ACHN (cell line): ENCODE data around the gene NT5C2.
"Not testable (repeated sequence)": the region's sequence is repeated elsewhere in the genome, so short reads cannot be mapped to it uniquely, and the experiment has no call there.

Source experiments
- DNase-seq: peaks from one replicate; pipeline ENCODE4 v3.0.0-alpha.2; 2015
- in situ Hi-C: cut with HindIII; loops from 2 replicates; pipeline ENCODE4 v1.10.0; 2017; ENCODE audit warnings: low sequenced_read_pairs, low pct_ligation_motif_present, low pct_unique_long_range_greater_than_20kb

Gene NT5C2

DNA sequence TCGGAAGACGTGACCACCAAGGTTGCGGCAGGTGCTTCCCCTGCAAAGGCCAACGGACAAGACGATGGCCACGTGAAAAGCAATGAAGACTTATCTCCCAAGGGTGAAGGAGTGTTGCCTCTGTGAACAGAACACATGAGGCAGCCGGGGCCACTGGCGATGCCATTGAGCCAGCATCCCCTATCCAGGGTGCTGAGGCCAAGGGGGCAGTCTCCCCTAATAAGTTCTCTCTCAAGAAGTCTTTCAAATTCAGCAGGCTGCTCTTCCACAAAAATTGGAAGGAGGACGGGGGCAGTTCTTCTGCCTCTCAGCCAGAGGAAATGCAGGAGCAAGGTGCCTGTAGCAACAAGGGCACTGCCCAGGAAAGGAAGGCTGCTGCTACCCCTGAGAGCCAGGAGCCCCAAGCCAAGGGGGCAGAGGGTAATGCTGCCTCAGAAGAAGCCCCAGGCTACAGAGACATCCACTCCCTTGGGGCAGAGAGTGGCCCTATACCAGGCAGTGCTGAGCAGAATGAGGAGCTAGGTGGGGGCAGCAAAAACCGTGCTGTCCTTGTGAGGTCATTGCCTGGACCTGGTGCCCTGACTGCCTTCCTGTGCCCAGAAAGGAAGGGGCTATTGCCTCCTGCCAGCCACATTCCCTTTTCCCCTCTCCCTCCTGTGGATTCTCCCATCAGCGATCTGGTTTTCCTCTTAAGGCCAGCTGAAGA lies 17.3 kb downstream of the NT5C2 start:
- DNase-seq = no peak
- in situ Hi-C loops = no loop called here

DNA sequence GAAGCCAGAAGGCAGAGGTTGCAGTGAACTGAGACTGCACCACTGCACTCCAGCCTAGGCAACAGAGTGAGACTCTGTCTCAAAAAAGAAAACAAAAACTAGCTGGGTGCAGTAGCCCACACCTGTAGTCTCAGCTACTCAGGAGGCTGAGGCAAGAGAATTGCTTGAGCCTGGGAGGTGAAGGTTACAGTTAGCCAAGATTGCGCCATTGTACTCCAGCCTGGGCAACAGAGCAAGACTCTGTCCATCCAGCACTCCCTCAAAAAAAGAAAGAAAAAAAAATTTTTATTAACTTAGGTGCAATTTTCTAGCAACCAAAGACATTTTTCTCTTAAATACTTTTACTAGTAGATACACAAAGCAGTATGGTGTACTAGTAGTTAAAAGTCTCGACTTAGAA lies 18.7 kb downstream of the NT5C2 start:
- DNase-seq, in situ Hi-C loops: not testable (repeated sequence)

DNA sequence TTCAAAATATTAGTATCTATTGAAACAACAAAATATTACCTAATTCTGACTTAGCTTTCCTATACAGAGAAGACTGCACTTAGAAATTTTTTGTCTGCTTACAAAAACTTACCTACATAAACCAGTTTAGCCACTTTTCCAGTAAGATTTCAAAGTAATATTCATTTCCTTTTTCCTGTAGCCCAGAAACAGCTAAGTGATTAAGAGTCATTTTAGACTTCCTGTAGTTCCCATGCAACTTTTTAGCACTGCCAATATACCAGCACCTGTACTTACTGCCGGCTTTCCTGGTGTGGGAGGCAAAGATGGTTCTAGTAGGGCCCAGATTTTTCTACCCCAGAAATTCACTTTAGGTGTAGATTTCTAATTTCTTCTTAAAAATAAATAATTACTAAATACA lies 21.8 kb downstream of the NT5C2 start:
- DNase-seq = no peak
- in situ Hi-C loops = no loop called here

DNA sequence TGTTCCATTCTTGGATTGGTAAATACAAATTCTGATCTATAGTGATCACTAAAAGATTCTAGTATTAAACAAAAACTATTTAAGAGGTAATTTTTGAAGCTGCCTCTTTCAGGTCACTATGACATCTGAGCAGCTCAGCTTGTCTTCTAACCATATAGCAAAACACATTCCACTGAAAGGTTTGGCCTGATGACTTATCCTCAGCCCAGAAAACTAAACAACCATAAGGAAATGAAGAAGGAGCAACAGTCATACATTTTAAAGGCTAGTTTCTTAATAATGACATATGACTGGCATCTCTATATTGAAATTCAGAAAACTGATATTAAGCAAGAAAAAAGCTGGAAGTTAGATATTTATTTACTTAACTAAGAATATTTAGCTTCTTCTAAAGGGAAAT lies 24.6 kb downstream of the NT5C2 start:
- DNase-seq = no peak
- in situ Hi-C loops = no loop called here

DNA sequence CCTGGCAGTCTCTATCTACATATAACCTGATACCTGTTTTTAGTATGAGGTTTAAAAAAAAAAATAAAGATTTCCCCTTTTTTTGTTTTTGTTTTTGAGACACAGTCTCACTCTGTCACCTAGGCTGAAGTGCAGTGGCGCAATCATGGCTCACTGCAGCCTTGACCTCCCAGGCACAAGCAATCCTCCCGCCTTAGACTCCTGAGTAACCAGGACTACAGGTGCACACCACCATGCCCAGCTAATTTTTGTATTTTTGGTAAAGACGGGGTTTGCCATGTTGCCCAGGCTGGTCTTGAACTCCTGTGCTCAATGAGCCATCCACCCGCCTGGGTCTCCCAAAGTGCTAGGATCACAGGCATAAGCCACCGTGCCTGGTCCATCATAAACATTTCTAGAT lies 25.5 kb downstream of the NT5C2 start:
- DNase-seq, in situ Hi-C loops: not testable (repeated sequence)

DNA sequence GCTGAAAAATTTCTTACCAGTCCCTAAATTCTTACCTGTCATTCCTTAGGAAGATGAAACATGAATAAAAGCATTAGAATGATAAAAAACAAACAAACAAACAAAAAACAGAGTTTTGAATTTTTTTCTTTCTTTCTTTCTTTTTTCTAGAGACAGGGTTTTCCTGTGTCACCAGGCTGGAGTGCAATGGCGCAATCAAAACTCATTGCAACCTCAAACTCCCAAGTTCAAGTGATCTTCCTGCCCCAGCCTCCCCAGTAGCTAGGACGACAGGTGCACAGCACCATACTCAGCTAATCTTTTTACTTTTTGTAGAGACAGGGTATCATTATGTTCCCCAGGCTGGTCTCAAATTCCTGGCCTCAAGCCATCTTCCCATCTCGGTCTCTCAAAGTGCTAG lies 26.5 kb downstream of the NT5C2 start:
- no peak for DNase-seq
- in situ Hi-C loops = no loop called here

DNA sequence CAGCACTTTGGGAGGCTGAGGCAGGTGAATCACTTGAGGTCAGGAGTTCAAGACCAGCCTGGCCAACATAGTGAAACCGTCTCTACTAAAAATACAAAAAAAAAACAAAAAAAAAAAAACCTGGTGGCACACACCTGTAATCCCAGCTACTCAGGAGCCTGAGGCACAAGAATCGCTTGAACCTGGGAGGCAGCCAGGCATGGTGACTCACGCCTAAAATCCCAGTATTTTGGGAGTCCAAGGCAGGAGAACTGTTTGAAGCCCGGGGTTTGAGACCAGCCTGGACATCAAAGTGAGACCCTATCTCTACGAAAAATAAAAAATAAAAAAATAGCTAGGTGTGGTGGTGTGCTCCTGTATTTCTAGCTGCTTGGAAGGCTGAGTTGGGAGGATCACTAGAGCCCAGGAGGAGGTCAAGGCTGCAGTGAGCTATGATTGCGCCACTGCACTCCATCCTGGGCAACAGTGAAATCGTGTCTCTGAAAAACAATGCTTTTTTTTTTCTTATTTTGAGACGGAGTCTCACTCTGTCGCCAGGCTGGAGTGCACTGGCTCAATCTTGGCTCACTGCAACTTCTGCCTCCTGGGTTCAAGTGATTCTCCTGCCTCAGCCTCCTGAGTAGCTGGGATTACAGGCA lies 29.2 kb downstream of the NT5C2 start:
- DNase-seq, in situ Hi-C loops: not testable (repeated sequence)

DNA sequence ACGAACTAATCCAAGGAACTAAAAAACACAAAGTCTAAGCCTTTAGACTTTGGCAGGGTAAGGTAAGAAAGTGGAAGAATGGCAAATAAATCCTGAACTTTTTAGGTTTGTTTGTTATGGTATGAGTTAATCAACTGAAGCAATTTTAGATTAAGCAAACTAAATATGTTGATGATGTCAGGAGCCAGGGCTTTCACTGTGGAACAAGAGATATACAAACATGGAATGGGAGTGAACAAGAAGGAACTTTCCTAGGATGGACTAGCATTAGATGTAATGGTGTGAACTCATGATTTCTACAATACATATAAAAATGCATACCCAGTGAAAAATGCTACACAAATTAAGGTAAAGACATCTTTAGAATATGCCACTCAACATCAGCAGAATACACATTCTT lies 35.8 kb downstream of the NT5C2 start:
- DNase-seq = no peak
- in situ Hi-C loops = no loop called here

DNA sequence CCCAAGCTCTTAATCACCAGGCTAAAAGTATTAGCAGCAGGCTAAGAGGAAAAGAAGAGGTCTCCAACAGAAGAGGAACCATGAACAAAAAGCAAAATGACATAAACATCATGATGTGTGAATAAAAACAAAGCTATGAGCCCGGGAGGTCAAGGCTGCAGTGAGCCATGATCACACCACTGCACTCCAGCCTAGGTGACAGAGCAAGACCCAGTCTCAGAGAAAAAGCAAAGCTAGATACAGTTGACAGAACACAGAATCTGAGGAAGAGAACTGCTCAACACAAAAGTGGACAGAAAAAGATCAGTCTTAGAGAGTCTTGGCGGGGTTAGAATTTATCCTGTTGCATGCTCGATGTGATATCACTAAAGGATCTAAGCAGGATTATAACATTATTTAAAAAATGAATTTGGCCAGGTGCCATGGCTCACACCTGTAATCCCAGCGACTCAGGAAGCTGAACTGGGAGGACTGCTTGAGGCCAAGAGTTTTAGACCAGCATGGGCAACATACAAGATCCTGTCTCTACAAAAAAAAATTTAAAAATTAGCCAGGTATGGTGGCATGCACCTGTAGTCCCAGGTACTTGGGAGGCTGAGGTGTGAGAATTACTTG lies 37.5 kb downstream of the NT5C2 start:
- in situ Hi-C loops = no loop called here
- DNase-seq = no peak

DNA sequence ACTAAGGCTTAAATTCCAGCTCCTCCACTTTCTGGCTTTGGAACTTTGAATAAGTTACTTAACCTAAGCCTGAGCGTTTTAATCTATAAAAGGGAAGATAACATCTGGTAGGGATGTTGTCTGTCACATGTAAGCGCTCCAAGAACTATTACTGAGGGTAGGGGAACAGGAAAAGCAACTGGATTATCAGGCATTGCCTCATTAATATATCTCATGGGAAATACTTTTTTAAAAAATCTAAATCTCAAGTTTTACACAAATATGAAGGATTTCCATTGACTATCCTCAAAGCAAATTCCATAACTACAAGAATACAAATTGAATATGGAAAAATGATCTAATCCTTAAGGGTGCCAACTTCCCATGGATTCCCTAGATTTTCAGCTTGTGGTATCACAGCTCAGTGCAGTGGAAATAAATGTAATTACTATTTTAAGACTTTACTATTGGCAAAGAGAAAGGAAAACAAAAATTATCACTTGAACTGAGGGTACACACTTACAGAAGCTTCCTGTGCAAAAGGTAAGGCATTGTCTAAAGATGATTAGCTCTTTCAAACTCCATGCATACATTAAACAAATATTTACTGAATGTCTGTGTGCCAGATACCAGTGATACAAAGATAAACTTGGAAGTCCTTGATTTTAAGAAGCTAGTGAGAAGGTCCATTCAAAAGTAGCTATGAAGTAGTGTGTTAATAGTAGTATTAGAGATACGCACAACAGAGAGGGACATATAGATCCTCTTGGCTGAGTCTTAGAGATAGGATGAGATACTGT lies 38.4 kb downstream of the NT5C2 start:
- DNase-seq = no peak
- in situ Hi-C loops = no loop called here

DNA sequence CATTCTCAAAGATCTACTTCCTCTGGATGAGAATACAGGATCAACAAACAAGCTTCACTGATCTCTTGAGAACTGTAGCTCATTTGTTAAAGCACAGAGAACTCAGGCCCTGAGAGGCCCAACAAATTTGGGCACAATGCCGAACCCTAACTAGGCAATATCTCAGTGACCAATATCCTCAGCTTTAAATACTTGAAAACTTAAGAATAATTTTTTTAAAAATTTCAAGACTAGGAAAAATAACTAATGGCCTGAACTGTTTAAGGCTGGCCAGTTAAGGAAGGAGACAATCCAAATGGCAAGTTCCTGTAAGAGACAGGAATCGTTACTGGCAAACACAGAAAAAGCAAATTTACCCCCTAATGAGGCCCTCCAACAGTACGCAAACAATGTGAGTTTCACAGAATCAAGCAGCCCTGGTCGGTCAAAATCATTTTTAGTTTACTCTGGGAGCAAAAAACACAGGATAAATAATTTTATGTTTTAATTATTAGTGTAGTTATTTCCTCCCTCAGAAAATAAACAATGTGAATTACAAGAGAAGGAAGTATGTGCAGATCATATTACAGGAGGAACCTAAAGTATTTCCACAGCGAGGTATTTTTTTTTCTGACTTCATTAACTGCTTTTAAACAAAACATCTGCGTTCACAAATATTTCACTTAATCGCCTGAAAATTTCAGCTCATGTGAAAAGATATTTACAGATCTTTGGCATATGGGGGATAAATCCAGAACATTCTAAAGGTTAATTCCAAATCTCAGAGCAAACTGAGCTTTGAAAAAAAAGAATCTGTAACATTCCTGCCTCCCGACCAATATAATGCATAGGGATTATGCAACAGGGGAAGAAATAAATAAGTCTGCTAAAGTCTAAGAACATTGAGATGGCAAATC lies 39.5 kb downstream of the NT5C2 start:
- in situ Hi-C loops = no loop called here
- no peak for DNase-seq

DNA sequence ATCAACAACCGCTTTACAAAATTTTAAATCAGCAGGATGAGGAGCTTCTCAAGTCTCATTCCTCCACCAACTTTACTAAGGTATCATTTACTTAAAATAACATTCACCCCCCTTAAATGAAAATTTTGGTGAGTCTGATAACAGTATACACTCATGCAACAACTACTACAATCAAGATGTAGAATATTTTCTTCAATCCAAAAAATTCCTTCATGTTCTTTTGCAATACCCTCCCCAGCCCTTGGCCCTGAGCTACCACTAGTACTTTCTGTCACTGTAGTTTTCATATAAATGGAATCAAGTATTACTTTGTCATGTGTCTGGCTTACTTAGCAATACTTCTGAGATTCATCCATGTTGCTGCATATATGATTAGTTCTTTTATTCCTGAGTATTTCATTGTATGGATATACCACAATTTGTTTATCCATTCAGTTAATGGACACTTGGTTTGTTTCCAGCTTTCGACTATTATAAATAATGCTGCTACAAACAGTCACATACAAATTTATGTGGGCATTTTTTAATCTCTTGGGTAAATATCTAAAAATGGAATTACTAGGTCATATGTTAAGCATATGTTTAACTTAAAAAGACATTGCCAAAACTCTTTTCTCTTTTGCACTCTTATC lies 43.0 kb downstream of the NT5C2 start:
- in situ Hi-C loops = no loop called here
- DNase-seq = no peak

DNA sequence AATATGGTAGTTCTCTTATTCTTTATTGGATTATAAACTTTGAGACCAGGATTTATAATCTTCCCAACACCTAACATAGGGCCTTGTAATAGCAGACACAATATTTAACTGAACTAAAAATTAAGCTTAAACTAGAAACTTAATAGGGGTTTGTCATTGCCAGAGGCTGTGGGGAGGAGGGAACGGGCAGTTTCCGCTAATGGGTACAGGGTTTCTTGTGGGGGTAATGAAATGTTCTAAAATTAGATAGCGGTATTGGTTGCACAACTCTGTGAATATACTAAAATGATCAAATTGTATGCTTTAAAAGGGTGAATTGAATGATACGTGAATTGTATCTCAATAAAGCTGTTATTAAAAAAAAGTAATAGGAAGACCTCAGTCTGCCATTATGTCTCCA lies 45.4 kb downstream of the NT5C2 start:
- in situ Hi-C loops = no loop called here
- no peak for DNase-seq

DNA sequence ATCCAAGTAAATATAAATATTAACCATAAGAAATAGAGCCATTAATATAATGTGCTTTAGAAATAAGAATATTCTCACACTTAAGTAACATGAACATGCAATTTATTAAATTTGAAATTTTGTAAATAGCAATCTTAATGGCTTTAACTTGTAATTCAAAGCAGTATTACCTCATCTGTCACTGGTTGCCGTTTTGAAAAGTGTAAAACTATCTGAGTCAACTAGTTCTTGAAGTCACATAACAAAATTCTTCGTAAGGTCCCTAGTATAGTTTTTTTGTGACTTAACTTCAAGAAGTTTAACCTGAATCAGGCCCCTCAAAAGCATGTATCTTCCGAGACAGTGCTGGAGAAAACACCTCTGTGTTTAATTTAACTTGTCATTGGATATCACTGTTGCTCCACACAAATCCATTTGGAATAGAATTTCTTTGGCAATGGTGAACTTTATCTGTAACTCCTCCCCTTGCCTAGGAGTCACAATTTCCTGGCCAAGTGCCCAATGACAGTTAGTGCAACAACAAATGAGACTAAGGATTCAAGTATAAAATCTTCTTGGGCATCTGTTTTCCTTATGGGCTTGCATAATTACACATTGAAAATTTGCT lies 47.1 kb downstream of the NT5C2 start:
- in situ Hi-C loops = no loop called here
- DNase-seq = peak; percentile 30

DNA sequence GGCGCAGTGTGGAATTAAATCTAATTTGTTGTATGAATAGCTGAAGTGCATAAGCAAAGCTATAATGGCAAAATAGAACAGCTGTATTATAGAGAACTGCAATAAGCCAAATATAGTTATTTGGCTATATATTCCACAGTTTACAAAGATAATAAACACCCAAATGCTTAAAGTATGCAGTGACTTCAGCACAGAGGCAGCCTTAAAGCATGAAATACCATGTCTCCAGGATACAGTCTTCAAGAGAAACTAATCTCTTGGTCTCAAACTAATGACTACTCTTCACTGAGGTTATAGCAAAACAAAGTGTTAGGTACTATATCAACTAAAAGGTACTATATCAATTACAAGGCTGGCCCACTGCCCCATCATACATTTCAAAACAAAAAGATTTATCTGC lies 48.0 kb downstream of the NT5C2 start:
- in situ Hi-C loops = no loop called here
- no peak for DNase-seq

DNA sequence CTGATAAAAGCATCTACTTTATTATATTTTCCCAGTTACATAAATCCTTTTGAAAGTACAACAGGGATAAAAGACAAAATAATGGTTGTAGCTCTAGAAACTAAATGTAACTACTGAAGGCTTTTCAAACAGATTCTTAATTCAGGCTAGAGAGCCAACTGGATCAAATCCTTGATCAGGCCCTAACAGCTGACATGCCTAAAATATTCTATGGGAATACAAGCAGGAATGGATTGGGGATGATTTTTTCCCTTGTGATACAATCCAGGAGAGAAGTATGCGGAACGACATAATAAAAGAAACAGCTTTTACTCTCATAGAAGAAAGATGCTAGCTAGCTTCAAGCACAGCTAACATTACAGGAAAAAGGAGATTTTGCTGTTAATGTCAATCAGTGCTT lies 49.0 kb downstream of the NT5C2 start:
- DNase-seq = no peak
- in situ Hi-C loops = no loop called here

DNA sequence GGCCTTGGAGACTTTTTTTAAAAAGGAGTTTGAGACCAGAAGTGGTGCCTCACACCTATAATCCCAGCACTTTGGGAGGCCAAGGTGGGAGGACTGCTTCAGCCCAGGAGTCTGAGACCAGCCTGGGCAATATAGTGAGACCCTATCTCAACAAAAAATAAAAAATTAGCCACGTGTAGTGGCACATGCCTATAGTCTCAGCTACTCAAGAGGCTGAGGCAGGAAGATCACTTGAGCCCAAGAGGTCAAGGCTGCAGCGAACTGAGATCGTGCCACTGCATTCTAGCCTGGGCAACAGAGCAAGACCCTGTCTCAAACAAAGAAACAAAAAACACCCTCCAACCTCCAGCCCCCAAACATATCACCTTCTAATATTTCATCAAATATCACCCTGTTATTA lies 49.4 kb downstream of the NT5C2 start:
- DNase-seq, in situ Hi-C loops: not testable (repeated sequence)

DNA sequence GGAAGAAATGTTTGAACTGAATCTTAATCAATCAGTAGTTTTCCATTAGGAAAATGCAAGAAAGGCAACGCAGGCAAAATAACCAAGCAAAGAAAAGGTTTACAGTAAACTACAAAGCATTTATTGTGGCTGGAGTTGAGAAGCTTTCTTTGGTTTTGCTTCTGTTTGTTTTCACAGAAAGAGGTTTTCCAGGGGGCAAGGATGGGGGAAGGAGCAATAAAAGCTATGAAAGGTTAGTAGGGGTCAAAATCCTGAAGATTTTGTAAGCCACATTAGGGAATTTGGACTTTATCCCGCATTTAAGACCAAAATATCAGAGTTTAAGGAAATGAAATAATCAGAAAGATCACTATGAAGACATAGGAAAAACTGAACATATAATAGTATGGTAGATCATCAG lies 51.1 kb downstream of the NT5C2 start:
- in situ Hi-C loops = no loop called here
- DNase-seq = no peak
